Renal cortical epithelial cell (primary cell): ENCODE results near the gene CACNG8. TPM values are rescaled to one million over a fixed set of nuclear protein-coding genes. Genes with fewer than 3 reads are reported as not detected.

Experiments
- DNase-seq: peaks from one replicate; pipeline ENCODE4 v3.0.0-alpha.2; 2011; ENCODE audit warnings: low read depth
- total RNA-seq: library from RNA; depleted of rRNA; stranded (reverse); fragments of >200 nt; gene quantifications from 2 replicates; pipeline ENCODE4 v1.2.3, GENCODE V29; 2014

The CACNG8 gene
- total RNA-seq, 1 donor from 2014 or later = 0.05 TPM

GRCh38 chr19:53961523-53962356 lies 997 bp upstream of the CACNG8 start:
- no peak for DNase-seq

GRCh38 chr19:53965091-53965490 lies 2.4 kb downstream of the CACNG8 start:
- no peak for DNase-seq

- no peak for DNase-seq
These were observed 4.2 kb downstream of the CACNG8 start for GRCh38 chr19:53966931-53967330.

- no peak for DNase-seq
These were observed 6.6 kb downstream of the CACNG8 start for GRCh38 chr19:53969366-53969765.

GRCh38 chr19:53971673-53972072 lies 8.9 kb downstream of the CACNG8 start:
- DNase-seq = no peak

GRCh38 chr19:53977429-53977990 lies 14.8 kb downstream of the CACNG8 start:
- peak; percentile 44 for DNase-seq

- peak; percentile 3 for DNase-seq
These were observed 15.4 kb downstream of the CACNG8 start for GRCh38 chr19:53977991-53978731.

GRCh38 chr19:53978975-53979801 lies 16.5 kb downstream of the CACNG8 start:
- no peak for DNase-seq

GRCh38 chr19:53980539-53981375 lies 18.0 kb downstream of the CACNG8 start:
- no peak for DNase-seq

- no peak for DNase-seq
These were observed 18.7 kb downstream of the CACNG8 start for GRCh38 chr19:53981376-53981951.

- DNase-seq = no peak
These were observed 19.3 kb downstream of the CACNG8 start for GRCh38 chr19:53982001-53982451.

GRCh38 chr19:53982611-53983010 lies 19.9 kb downstream of the CACNG8 start:
- no peak for DNase-seq

GRCh38 chr19:53983457-53984289 lies 20.9 kb downstream of the CACNG8 start:
- DNase-seq = no peak

- no peak for DNase-seq
These were observed 23.1 kb downstream of the CACNG8 start for GRCh38 chr19:53985863-53986262.

- no peak for DNase-seq
These were observed 26.2 kb downstream of the CACNG8 start for GRCh38 chr19:53988981-53989380.

- DNase-seq = no peak
These were observed 27.1 kb downstream of the CACNG8 start for GRCh38 chr19:53989600-53990533.

- DNase-seq = no peak
These were observed 28.7 kb downstream of the CACNG8 start, which contains the start of gene CACNG6 for GRCh38 chr19:53991224-53992113. Gene CACNG6 (plus strand): TSS chr19:53991637. CDS start chr19:53992878, 1,241 bp downstream.
